Measurements from ENCODE around the gene FLOT2.
"Not testable (repeated sequence)": the region's sequence is repeated elsewhere in the genome, so short reads cannot be mapped to it uniquely, and the experiment has no call there.

Gene FLOT2

GRCh38 chr17:28841901-28842281 is 55.6 kb downstream of the FLOT2 start:
- peaks cover 3% of the 10 kb centered on the region for H3K4me1 ChIP-seq (ENCODE audit: control insufficient read depth, insufficient read depth, low read length, poor library complexity, severe bottlenecking)
- 14 to 15% methylated on average over 6 of the region's 6 CpGs for whole genome bisulfite sequencing, 2 experiments (ENCODE audit: insufficient coverage in 2 of 2)
- no peaks in the 10 kb centered on the region for H3K36me3 ChIP-seq (ENCODE audit: control insufficient read depth, insufficient read depth, low read length)
- no peaks in the 10 kb centered on the region for H3K9me3 ChIP-seq (ENCODE audit: control insufficient read depth, low read length)
- H3K27ac ChIP-seq (ENCODE audit: low read depth, low read length, severe bottlenecking) = peak overlapping the region; percentile 53
- H3K4me3 ChIP-seq (ENCODE audit: extremely low read depth, insufficient read depth, low read length, poor library complexity, severe bottlenecking) = peak overlapping the region; percentile 91

- Histone ChIP-seq H3K36me3 (ENCODE audit: control insufficient read depth, insufficient read depth, low read length) (peaks cover 5% of the 10 kb centered on the region), H3K4me1 (ENCODE audit: control insufficient read depth, insufficient read depth, low read length, poor library complexity, severe bottlenecking) (peaks cover 3% of the 10 kb centered on the region), H3K27ac (ENCODE audit: low read depth, low read length, severe bottlenecking) (no peak overlapping the region), H3K9me3 (ENCODE audit: control insufficient read depth, low read length) (no peaks in the 10 kb centered on the region), H3K4me3 (ENCODE audit: extremely low read depth, insufficient read depth, low read length, poor library complexity, severe bottlenecking) (no peak overlapping the region)
- no CpG with 5 or more reads among the region's 2 CpGs for WGBS, 2 experiments (ENCODE audit: insufficient coverage in 2 of 2)
Measured at GRCh38 chr17:28839221-28839620, 58.3 kb downstream of the FLOT2 start.

GRCh38 chr17:28836541-28836940 is 61.0 kb downstream of the FLOT2 start:
- not testable (repeated sequence) for H3K27ac ChIP-seq (ENCODE audit: low read depth, low read length, severe bottlenecking); H3K9me3 ChIP-seq (ENCODE audit: control insufficient read depth, low read length); H3K4me3 ChIP-seq (ENCODE audit: extremely low read depth, insufficient read depth, low read length, poor library complexity, severe bottlenecking); H3K4me1 ChIP-seq (ENCODE audit: control insufficient read depth, insufficient read depth, low read length, poor library complexity, severe bottlenecking)
- H3K36me3 ChIP-seq (ENCODE audit: control insufficient read depth, insufficient read depth, low read length) = peaks cover 14% of the 10 kb centered on the region
- 95 to 100% methylated on average over 1 to 4 of the region's 10 CpGs for WGBS, 2 experiments (ENCODE audit: insufficient coverage in 2 of 2)

- no peaks in the 10 kb centered on the region for H3K4me1 ChIP-seq (ENCODE audit: control insufficient read depth, insufficient read depth, low read length, poor library complexity, severe bottlenecking)
- H3K36me3 ChIP-seq (ENCODE audit: control insufficient read depth, insufficient read depth, low read length) = peaks cover 15% of the 10 kb centered on the region
- no peak overlapping the region for H3K4me3 ChIP-seq (ENCODE audit: extremely low read depth, insufficient read depth, low read length, poor library complexity, severe bottlenecking)
- no CpG with 5 or more reads among the region's 1 CpG for WGBS, 2 experiments (ENCODE audit: insufficient coverage in 2 of 2)
- H3K9me3 ChIP-seq (ENCODE audit: control insufficient read depth, low read length) = no peaks in the 10 kb centered on the region
- no peak overlapping the region for H3K27ac ChIP-seq (ENCODE audit: low read depth, low read length, severe bottlenecking)
Measured at GRCh38 chr17:28834420-28834819, 63.1 kb downstream of the FLOT2 start.
